Omental fat pad (tissue), 4 donors: ENCODE data around the gene CMIP. TPM values are rescaled to one million over a fixed set of nuclear protein-coding genes. Genes with fewer than 3 reads are reported as not detected.
"Not testable (repeated sequence)": the region's sequence is repeated elsewhere in the genome, so short reads cannot be mapped to it uniquely, and the experiment has no call there.

Source experiments
- ATAC-seq: fragments of 150-250 bp; one replicate; pipeline ENCODE4 v1.9.1; 2016; ENCODE audit warnings: mild to moderate bottlenecking, moderate library complexity; ENCODE audit not compliant: low FRiP score
- DNase-seq: peaks from one replicate; pipeline ENCODE4 v3.0.0-alpha.2; 2019; ENCODE audit warnings: low spot score
- total RNA-seq, 4 donors: library from RNA; depleted of rRNA; stranded (reverse); fragments of >200 nt; gene quantifications; one replicate each; pipeline ENCODE4 v1.1.0, GENCODE V29; 2016
- TF ChIP-seq, protein P1 (sequence below), 3 donors: fragments of 450-650 bp; IDR thresholded peaks; one replicate each; pipeline ENCODE4 v1.5.1; 2016 to 2017; ENCODE audit warnings: antibody characterized with exemption in 3 of 3, mild to moderate bottlenecking in 3 of 3, moderate library complexity in 2 of 3

The CMIP gene
- total RNA-seq, 4 donors from 2014 or later = 15.8 to 52.8 (median 32.0) TPM

DNA sequence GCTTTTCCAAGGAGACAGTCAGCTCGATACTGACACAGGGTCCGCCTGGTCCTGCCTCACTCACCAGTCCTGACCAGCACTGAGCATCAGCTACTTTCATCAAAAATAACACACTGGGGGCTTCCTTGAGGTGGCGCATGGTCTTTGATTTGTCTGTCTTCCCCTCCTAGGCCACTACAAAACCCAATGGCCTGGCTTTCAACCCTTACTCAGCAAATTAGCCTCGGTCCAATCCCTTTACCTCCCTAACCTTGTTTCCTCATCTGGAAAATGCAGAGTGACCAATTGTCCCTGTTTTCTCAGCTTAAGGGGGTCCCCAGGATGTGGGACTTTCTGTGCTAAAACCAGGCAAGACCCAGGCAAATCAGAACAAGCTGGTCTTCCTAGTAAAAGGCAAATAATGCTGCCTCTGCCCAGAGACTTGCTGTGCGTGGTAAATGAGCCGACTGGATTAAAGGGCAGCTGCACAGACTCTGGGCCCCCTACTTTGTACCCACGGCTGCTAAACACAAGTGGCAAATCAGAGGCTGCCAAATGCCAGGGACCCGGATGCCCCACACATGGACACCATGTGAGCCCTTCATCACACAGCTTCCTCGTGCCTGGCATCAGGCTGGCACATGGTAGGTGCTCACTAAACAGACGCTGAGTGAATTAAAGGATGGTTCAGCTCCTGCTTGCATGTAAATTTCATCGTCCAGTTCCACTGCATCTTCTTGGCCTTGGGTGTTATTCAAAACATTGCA lies 31.2 kb upstream of the CMIP start:
- TF ChIP-seq, protein P1, sequence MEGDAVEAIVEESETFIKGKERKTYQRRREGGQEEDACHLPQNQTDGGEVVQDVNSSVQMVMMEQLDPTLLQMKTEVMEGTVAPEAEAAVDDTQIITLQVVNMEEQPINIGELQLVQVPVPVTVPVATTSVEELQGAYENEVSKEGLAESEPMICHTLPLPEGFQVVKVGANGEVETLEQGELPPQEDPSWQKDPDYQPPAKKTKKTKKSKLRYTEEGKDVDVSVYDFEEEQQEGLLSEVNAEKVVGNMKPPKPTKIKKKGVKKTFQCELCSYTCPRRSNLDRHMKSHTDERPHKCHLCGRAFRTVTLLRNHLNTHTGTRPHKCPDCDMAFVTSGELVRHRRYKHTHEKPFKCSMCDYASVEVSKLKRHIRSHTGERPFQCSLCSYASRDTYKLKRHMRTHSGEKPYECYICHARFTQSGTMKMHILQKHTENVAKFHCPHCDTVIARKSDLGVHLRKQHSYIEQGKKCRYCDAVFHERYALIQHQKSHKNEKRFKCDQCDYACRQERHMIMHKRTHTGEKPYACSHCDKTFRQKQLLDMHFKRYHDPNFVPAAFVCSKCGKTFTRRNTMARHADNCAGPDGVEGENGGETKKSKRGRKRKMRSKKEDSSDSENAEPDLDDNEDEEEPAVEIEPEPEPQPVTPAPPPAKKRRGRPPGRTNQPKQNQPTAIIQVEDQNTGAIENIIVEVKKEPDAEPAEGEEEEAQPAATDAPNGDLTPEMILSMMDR (IDR thresholded peaks at IDR 0.05) = no peak
- DNase-seq (no peak), ATAC-seq (no peak)

DNA sequence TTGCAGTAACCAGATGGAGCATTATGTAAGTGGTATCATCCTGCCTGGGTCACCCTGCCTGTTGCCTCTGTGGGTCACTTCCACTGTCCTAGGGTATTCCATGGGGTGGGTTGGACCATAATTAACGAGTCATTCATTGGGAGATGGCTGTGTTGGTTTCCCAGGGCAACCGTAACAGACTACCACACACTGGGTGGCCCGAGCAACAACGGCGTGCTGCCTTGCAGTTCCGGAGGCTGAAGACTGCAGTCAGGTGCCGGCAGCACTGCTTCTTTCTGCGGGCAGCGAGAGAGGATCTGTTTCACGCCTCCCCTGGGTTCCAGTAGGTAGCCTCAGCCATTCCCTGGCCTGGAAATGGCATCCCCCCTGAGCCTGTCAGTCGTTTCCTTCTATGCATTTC lies 28.9 kb upstream of the CMIP start:
- TF ChIP-seq, protein P1 (IDR thresholded peaks at IDR 0.05) = no peak
- DNase-seq (no peak), ATAC-seq (no peak)

DNA sequence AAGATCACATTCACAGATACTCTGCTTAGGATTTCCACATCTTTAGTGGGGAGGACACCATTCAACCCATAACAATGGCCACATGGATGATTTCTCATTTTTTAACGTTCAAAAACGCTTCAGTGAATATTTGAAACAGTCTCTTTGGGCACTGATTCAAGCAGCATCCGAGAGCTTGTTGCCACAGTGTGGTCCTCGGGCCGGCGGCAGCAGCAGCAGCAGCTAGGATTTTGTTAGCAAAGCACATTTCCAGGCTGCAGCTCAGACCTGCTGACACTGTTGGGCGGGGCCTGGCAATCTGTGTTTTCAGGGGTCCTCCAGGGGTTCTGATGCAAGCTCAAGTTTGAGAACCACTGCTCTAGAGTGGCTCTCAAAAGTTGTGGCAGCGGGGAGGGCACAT lies 27.9 kb upstream of the CMIP start:
- TF ChIP-seq, protein P1 (IDR thresholded peaks at IDR 0.05) = no peak
- no peak for ATAC-seq
- no peak for DNase-seq

DNA sequence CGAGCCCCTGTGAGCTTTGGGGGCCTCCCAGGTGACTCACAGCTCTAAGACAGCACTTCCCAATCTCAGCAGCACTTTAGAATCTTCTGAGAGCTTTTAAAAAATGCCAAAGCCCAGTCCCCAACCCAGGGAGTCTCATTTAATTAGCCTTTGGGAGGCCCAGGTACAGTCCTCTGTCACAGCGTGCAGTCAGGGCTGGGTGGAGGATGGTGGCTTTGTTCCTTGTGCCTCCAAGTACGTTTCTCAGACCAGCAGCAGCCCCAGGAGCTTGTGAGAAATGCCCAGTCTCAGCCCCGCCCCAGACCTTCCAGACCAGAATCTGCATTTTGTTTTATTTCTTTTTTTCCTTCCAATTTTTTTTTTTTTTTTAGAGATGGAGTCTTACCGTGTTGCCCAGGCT lies 27.4 kb upstream of the CMIP start:
- ATAC-seq (no peak), DNase-seq (no peak)
- TF ChIP-seq, protein P1 (IDR thresholded peaks at IDR 0.05) = no peak

DNA sequence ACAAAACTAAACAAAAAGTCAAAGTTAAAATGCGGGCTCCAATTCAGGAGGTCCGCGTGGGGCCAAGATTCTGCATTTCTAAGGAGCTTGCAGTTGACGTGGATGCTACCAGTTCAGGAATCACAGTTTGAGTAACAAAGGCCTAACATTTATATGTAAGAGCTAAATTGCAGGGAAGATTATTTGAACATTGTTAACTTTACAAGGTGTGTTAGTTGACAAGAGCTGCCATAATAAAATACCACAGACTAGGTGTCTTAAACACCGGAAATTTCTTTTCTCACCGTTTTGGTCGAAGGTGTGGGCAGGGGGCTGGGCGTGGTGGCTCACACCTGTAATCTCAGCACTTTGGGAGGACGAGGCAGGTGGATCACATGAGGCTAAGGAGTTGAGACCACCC lies 24.8 kb upstream of the CMIP start:
- ATAC-seq = no peak
- TF ChIP-seq, protein P1 (IDR thresholded peaks at IDR 0.05) = no peak
- no peak for DNase-seq

GRCh38 chr16:81421126-81421525 lies 23.5 kb upstream of the CMIP start:
- ATAC-seq = no peak
- TF ChIP-seq, protein P1 (IDR thresholded peaks at IDR 0.05) = no peak
- DNase-seq = no peak

DNA sequence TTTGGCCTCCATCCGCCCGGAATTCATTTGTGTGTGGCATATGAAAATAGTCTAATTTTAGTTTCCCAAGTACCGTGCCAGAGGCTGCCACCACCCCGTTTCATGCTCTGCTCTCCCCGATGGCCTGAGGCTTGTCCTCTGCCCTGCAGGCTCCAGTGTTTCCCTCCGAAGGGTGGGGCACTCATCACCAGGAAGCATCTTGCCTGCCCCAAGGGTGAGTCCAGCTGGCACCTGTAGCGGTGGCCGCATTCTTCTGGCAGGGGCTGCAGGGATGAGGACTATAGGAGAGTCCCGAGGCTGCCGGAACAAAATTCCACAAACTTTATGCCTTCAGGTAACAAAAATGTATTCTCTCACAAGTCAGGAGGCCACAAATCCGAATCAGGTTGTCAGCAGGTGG lies 23.1 kb upstream of the CMIP start:
- no peak for DNase-seq
- TF ChIP-seq, protein P1 (IDR thresholded peaks at IDR 0.05) = no peak
- ATAC-seq = no peak

DNA sequence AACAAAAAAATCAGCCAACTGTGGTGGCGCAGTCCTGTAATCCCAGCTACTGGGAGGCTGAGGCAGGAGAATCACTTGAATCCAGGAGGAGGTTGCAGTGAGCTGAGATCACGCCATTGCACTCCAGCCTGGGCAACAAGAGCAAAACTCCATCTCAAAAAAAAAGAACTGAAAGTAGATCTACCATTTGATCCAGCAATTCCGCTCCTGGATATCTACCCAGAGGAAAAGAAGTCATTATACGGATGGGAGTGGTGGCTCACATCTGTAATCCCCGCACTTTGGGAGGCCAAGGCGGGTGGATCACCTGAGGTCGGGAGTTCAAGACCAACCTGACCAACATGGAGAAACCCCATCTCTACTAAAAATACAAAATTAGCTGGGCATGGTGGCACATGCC lies 22.5 kb upstream of the CMIP start:
- DNase-seq, ATAC-seq: not testable (repeated sequence)
